Stomach (tissue), 4 donors: ENCODE measurements around the gene CYP2J2.

ENCODE experiments used
- POLR2AphosphoS5 ChIP-seq, 3 donors: sonication (generic); formaldehyde crosslinking; IDR thresholded peaks; one replicate each; pipeline ENCODE4 v1.6.1; 2016; ENCODE audit warnings: antibody characterized with exemption in 3 of 3
- TF ChIP-seq, protein P1 (sequence below), 7 experiments: fragments of 450-650 bp in 4 of 7; fragments of 200-600 bp in 3 of 7; sonication (generic) in 3 of 7; IDR thresholded peaks; one replicate each; pipeline ENCODE4 v1.5.1; 2016 to 2019; ENCODE audit warnings: antibody characterized with exemption in 7 of 7, control low read depth in 2 of 7, mild to moderate bottlenecking in 1 of 7

DNA sequence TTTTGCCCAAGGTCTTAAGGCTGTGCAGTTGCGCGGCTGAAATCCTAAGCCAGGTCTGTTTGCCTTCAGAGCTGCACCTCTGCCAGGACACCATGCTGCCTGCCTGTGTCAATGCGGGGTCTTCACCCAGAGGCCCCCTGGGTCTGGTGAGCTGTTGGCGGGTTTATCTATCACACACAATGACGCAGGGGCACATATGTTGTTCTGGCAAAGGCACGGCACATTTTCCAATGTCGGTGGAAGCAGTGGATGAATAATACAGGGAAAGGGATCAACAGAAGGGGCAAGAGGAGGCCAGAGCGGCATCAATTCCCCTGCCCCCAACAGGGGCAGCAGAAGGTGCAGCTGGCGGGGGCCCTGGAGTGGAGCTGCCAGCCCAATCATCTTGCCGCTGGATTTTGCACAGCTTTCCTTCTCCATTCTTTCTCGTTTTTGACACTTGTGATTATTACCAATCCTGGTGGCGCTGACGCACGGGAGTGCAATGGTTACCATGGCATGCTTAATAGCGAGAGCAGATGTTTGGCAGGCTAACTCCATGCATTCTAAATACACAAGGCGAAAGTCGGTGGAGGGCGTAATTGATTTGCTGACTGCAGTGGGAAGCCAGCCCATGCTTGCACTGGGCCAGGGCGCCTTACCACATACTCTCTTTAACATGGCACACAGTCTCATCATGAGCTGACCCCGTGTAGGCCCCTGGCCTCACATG lies 45.8 kb upstream of the CYP2J2 start:
- TF ChIP-seq POLR2AphosphoS5 (IDR thresholded peaks at IDR 0.05): no peak
- TF ChIP-seq, protein P1, sequence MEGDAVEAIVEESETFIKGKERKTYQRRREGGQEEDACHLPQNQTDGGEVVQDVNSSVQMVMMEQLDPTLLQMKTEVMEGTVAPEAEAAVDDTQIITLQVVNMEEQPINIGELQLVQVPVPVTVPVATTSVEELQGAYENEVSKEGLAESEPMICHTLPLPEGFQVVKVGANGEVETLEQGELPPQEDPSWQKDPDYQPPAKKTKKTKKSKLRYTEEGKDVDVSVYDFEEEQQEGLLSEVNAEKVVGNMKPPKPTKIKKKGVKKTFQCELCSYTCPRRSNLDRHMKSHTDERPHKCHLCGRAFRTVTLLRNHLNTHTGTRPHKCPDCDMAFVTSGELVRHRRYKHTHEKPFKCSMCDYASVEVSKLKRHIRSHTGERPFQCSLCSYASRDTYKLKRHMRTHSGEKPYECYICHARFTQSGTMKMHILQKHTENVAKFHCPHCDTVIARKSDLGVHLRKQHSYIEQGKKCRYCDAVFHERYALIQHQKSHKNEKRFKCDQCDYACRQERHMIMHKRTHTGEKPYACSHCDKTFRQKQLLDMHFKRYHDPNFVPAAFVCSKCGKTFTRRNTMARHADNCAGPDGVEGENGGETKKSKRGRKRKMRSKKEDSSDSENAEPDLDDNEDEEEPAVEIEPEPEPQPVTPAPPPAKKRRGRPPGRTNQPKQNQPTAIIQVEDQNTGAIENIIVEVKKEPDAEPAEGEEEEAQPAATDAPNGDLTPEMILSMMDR (IDR thresholded peaks at IDR 0.05): no peak
